Immature natural killer cell (primary cell): ENCODE measurements around the gene EDEM2. TPM values are rescaled to one million over a fixed set of nuclear protein-coding genes. Genes with fewer than 3 reads are reported as not detected.
A peak's percentile ranks its signal among the peaks of the same experiment; 100 is the strongest.
"Not testable (repeated sequence)": the region's sequence is repeated elsewhere in the genome, so short reads cannot be mapped to it uniquely, and the experiment has no call there.

Source experiments
- DNase-seq, 3 donors: peaks; one replicate each; pipeline ENCODE4 v3.0.0; 2022; ENCODE audit warnings: mixed read lengths in 1 of 3
- H3K27ac Mint-ChIP-seq, 6 donors: one replicate each; pipeline ENCODE4 v1.8.0; 2020; ENCODE audit warnings: mixed read lengths in 6 of 6, mild to moderate bottlenecking in 5 of 6, inconsistent platforms in 4 of 6, moderate library complexity in 3 of 6
- H3K27me3 Mint-ChIP-seq, 3 donors: one replicate each; pipeline ENCODE4 v1.8.0; 2020 to 2021; ENCODE audit warnings: low read depth in 3 of 3, mild to moderate bottlenecking in 3 of 3, mixed read lengths in 3 of 3, moderate library complexity in 3 of 3, inconsistent platforms in 1 of 3
- H3K36me3 Mint-ChIP-seq, 3 donors: one replicate each; pipeline ENCODE4 v1.8.0; 2020; ENCODE audit warnings: mixed read lengths in 3 of 3, inconsistent platforms in 2 of 3, mild to moderate bottlenecking in 2 of 3
- H3K4me1 Mint-ChIP-seq, 2 donors: one replicate each; pipeline ENCODE4 v1.8.0; 2020; ENCODE audit warnings: inconsistent platforms in 2 of 2, mild to moderate bottlenecking in 2 of 2, mixed read lengths in 2 of 2, moderate library complexity in 1 of 2
- H3K4me3 Mint-ChIP-seq, 5 donors: one replicate each; pipeline ENCODE4 v1.8.0; 2020; ENCODE audit warnings: mild to moderate bottlenecking in 5 of 5, mixed read lengths in 5 of 5, inconsistent platforms in 3 of 5, moderate library complexity in 3 of 5
- H3K9me3 Mint-ChIP-seq, 6 donors: one replicate each; pipeline ENCODE4 v1.8.0; 2020; ENCODE audit warnings: mild to moderate bottlenecking in 6 of 6, mixed read lengths in 6 of 6, inconsistent platforms in 4 of 6, moderate library complexity in 3 of 6
- polyA plus RNA-seq, 3 donors: library from polyadenylated mRNA; unstranded; fragments of 300-500 nt; fragmentation: Illumina TruSeq; gene quantifications; one replicate each; pipeline ENCODE4 v1.2.3, GENCODE V29; 2021

The EDEM2 gene
- polyA plus RNA-seq, 3 donors from 2014 or later: 48.6 to 62.2 (median 48.8) TPM

DNA sequence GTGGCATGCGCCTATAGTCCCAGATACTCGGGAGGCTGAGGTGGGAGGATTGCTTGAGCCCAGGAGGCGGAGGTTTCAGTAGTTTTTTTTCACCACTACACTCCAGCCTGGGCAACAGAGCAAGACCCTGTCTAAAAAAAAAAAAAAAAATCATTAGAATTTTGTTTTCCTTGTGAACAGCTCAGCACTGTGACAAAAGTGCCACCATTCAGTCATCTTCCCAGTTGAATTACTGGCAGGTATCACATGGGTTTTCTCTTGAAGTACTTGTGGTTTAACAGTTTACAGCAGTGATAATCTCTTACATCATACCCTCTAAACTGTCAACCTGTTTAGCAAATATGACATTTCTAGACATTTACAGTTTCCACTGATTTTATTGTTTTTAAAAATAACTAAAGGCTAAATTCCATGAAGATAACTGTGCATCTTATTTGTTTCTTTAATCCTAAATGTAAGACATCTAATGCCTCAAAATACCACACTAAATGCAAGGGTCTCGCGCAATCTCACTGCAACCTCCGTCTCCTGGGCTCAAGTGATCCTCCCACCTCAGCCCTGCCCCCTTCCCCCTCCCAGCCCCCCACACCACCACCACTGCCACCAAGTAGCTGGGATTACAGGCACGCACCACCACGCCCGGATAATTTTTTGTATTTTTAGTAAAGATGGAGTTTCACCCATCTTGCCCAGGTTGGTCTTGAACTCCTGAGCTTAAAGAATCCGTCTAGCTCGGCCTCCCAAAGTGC, 61.5 kb downstream of the EDEM2 start:
- Mint-ChIP-seq H3K36me3 (no peaks in the 10 kb centered on the region), H3K9me3 (no peaks in the 10 kb centered on the region), H3K4me3 (no peak overlapping the region), H3K27ac (peak overlapping the region; percentile 68 to 91 (median 74)), H3K27me3 (peaks cover 0 to 2% (median 2%) of the 10 kb centered on the region in 3 donors), H3K4me1 (peaks cover 41 to 61% of the 10 kb centered on the region in 2 donors)
- peak; percentile 35 to 53 (median 44) for DNase-seq

DNA sequence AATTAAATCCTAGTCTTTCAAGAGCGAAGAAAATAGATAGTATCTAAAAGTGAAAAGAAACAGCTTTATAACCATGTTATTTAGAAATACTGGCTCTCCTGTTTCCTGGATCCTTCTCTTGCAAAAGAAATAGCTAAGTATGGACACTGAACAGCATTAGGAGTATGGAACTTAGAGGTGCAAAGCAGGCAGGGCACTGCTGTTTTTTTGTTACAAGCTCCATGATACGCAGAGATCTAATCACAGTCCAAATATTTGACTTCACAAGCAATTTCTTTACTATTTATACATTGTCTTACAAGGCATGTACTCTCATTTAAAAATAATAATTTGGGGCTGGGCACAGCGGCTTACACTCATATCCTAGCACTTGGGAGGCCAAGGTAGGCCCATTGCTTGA, 62.1 kb downstream of the EDEM2 start:
- Mint-ChIP-seq H3K27me3 (peaks cover 0 to 2% (median 2%) of the 10 kb centered on the region in 3 donors), H3K4me3 (no peak overlapping the region), H3K4me1 (peaks cover 44 to 64% of the 10 kb centered on the region in 2 donors), H3K36me3 (no peaks in the 10 kb centered on the region), H3K9me3 (no peaks in the 10 kb centered on the region), H3K27ac (peak overlapping the region; percentile 55 to 91 (median 74))
- no peak for DNase-seq

DNA sequence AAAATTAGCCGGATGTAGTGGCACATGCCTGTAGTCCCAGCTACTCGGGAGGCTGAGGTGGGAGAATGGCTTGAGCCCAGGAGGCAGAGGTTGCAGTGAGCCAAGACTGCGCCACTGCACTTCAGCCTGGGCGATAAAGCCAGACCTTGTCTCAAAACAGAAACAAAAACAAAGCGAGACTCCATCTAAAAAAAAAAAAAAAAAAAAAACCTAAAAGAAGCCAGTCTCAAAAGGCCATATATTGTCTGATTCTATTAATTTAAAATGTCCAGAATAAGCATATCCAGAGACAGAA, 66.8 kb downstream of the EDEM2 start:
- peak overlapping the region; percentile 79 to 93 (median 82) for H3K27ac Mint-ChIP-seq
- H3K36me3 Mint-ChIP-seq: peaks cover 9 to 23% (median 11%) of the 10 kb centered on the region in 3 donors
- peak in 1 of 3 donors; percentile 27 for DNase-seq
- peak overlapping the region; percentile 30 to 75 (median 65) for H3K4me3 Mint-ChIP-seq
- H3K4me1 Mint-ChIP-seq: peaks cover 36 to 68% of the 10 kb centered on the region in 2 donors
- not testable (repeated sequence) for H3K9me3 Mint-ChIP-seq, H3K27me3 Mint-ChIP-seq

DNA sequence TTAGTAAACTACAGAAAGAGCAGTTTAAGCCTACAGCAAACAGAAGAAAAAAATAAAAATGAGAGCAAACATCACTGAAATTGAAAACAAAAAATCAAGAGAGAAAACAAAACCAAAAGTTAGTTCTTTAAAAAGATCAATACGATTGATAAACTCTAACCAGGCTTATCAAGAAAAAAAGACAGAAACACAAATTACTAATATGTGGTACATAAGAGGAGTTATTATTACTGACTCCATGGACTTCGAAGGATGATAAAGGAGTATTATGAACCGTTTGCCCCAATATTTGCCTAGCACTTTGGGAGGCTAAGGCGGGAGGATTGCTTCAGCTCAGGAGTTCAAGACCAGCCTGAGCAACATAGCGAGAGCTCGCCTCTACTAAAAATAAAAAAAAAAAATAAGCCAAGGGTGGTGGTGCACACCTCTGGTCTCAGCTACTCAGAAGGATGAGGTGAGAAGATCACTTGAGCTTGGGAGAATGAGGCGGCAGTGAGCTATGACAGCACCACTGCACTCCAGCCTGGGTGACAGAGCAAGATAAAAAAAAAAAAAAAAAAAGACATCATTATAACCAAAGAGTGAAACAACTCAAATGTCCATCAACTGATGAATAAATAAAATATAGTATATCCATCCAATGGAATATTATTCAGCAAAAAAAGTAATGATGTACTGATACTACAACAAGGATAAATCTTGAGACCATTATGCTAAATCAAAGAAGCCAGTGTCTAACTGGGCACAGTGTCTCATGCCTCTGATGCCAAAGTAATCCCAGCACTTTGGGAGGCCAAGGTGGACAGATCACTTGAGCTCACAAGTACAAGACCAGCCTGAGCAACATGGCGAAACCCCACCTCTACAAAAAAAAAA, 67.4 kb downstream of the EDEM2 start:
- no peaks in the 10 kb centered on the region for H3K9me3 Mint-ChIP-seq
- peaks cover 31 to 62% of the 10 kb centered on the region in 2 donors for H3K4me1 Mint-ChIP-seq
- H3K27ac Mint-ChIP-seq: peak overlapping the region; percentile 67 to 93 (median 81)
- DNase-seq: peak in 1 of 3 donors; percentile 36
- peak overlapping the region in 4 of 5 donors; percentile 31 to 75 (median 68) for H3K4me3 Mint-ChIP-seq
- peaks cover 0 to 3% (median 1%) of the 10 kb centered on the region in 3 donors for H3K27me3 Mint-ChIP-seq
- peaks cover 15 to 28% (median 16%) of the 10 kb centered on the region in 3 donors for H3K36me3 Mint-ChIP-seq

DNA sequence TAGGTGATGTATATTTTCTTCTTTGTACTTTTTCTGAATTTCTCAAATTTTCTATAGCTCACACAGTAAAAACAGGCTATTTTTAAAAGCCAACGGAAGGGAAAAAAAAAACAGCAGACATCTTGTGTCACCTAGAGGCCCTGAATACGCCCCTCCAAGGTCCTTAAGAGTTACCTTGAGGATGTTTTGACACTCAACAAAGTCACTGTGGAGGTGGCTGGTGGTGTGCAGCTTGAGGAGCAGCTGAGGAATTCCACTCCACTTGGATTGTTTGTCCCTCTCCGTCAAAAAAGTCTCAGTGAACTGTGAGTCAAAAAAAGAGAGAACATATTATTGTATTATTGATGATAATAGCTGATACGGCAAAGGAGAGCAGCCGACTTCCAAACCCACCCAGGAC, 69.3 kb downstream of the EDEM2 start:
- Mint-ChIP-seq H3K4me3 (no peak overlapping the region), H3K36me3 (peaks cover 19 to 37% (median 24%) of the 10 kb centered on the region in 3 donors), H3K27me3 (peaks cover 0 to 1% (median 1%) of the 10 kb centered on the region in 3 donors), H3K9me3 (no peaks in the 10 kb centered on the region), H3K4me1 (peaks cover 34 to 62% of the 10 kb centered on the region in 2 donors), H3K27ac (peak overlapping the region in 2 of 6 donors; percentile 24 to 60)
- no peak for DNase-seq

DNA sequence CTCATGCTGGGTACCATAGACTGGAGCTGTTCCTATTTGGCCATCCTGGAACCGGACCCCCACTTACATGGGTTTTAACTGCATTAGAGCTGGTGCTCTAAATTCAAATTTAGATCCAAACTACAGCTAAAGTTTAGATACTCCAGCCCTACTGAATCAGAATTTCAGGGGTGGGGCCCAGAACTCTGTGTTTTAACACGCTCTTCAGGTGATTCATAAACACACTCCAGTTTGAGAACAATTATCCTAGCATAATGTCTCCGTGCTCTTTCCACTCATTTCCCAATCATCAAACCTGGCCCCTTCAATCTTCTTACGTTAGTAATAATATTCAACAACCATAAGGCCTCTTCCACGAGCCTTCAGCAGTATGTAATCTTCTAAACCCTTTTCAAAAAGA, 69.8 kb downstream of the EDEM2 start:
- Mint-ChIP-seq H3K4me3 (no peak overlapping the region), H3K9me3 (peaks cover 0 to under 1% (median 0%) of the 10 kb centered on the region in 6 donors), H3K36me3 (peaks cover 19 to 39% (median 27%) of the 10 kb centered on the region in 3 donors), H3K27me3 (peaks cover 0 to 1% (median 1%) of the 10 kb centered on the region in 3 donors), H3K27ac (peak overlapping the region in 3 of 6 donors; percentile 24 to 60 (median 36)), H3K4me1 (peaks cover 33 to 63% of the 10 kb centered on the region in 2 donors)
- no peak for DNase-seq

DNA sequence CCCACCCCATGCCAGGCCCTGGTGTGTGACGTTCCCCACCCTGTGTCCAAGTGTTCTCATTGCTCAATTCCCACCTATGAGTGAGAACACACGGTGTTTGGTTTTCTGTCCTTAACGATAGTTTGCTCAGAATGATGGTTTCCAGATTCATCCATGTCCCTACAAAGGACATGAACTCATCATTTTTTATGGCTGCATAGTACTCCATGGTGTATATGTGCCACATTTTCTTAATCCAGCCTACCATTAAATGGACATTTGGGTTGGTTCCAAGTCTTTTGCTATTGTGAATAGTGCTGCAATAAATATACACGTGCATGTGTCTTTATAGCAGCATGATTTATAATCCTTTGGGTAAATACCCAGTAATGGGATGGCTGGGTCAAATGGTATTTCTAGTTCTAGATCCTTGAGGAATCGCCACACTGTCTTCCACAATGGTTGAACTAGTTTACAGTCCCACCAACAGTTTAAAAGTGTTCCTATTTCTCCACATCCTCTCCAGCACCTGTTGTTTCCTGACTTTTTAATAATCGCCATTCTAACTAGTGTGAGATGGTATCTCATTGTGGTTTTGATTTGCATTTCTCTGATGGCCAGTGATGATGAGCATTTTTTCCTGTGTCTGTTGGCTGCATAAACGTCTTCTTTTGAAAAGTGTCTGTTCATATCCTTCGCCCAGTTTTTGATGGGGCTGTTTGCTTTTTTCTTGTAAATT, 75.5 kb downstream of the EDEM2 start:
- peaks cover 13 to 40% (median 26%) of the 10 kb centered on the region in 3 donors for H3K36me3 Mint-ChIP-seq
- not testable (repeated sequence) for DNase-seq, H3K4me3 Mint-ChIP-seq, H3K27me3 Mint-ChIP-seq, H3K9me3 Mint-ChIP-seq
- peaks cover 37 to 65% of the 10 kb centered on the region in 2 donors for H3K4me1 Mint-ChIP-seq
- peak overlapping the region in 3 of 6 donors; percentile 48 to 69 (median 63) for H3K27ac Mint-ChIP-seq

DNA sequence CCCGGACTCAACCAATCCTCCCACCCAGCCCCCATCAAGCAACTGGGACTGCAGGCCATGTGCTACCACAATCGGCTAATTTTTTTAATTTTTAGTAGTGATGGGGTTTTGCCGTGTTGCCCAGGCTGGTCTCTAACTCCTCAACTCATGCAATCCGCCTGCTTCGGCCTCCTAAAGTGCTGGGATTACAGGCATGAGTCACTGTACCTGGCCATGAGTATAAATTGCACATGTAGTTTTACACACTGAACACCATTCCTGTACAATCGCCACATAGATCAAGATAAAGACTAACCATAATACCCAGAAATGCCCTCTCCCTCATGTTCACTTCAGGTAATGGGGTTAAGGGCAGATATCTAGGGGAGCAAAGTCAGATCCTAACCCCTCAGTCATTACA, 80.9 kb downstream of the EDEM2 start:
- H3K4me3 Mint-ChIP-seq: no peak overlapping the region
- H3K4me1 Mint-ChIP-seq: peaks cover 50 to 92% of the 10 kb centered on the region in 2 donors
- H3K27ac Mint-ChIP-seq: peak overlapping the region in 1 of 6 donors; percentile 29
- H3K36me3 Mint-ChIP-seq: peaks cover 0 to 18% (median 4%) of the 10 kb centered on the region in 3 donors
- H3K27me3 Mint-ChIP-seq: peaks cover 0 to 5% (median 4%) of the 10 kb centered on the region in 3 donors
- DNase-seq: no peak
- no peaks in the 10 kb centered on the region for H3K9me3 Mint-ChIP-seq

Other genes with a start within 250 kb of the EDEM2 start
- gene GSS, start 191.5 kb downstream of the EDEM2 start, polyA plus RNA-seq: 10 to 100 TPM; 32.4 to 60.6 (median 45.7) TPM
- gene MYH7B, start 191.5 kb downstream of the EDEM2 start, polyA plus RNA-seq: not detected
- 10 to 100 TPM; 58.0 to 89.0 (median 72.5) TPM for gene TRPC4AP, start 54.5 kb downstream of the EDEM2 start, polyA plus RNA-seq
- 10 to 100 TPM; 11.0 to 17.9 (median 16.5) TPM for gene PROCR, start 24.7 kb upstream of the EDEM2 start, polyA plus RNA-seq
- gene MMP24, start 79.4 kb upstream of the EDEM2 start, polyA plus RNA-seq: under 1 TPM in 2 of 3 donors, not detected in 1; 0.06 to 0.17 TPM
- 10 to 100 TPM in 2 of 3 donors, 1 to 10 TPM in 1; 5.1 to 22.2 (median 17.7) TPM for gene MMP24OS, start 130.8 kb upstream of the EDEM2 start, polyA plus RNA-seq
- 100 to 1,000 TPM; 236 to 379 (median 249) TPM for gene EIF6, start 137.4 kb upstream of the EDEM2 start, polyA plus RNA-seq
- not detected for gene FAM83C, start 145.1 kb upstream of the EDEM2 start, polyA plus RNA-seq